IPS DF 6.9 (cell line): ENCODE measurements around the gene PGLYRP1.
A peak's percentile ranks its signal among the peaks of the same experiment; 100 is the strongest.

Experiments used
- DNase-seq: peaks from one replicate; pipeline ENCODE4 v3.0.0-alpha.2; 2013; ENCODE audit warnings: low read depth, low spot score
- H3K27ac ChIP-seq: one replicate; pipeline ENCODE4 v1.5.1; 2013; ENCODE audit warnings: low read length, control low read depth
- H3K27me3 ChIP-seq: 2 replicates; pipeline ENCODE4 v1.6.1; 2013; ENCODE audit warnings: mild to moderate bottlenecking, low read length; ENCODE audit not compliant: control insufficient read depth, insufficient read depth
- H3K36me3 ChIP-seq: 2 replicates; pipeline ENCODE4 v1.6.1; 2013; ENCODE audit warnings: low read length; ENCODE audit not compliant: control insufficient read depth, insufficient read depth
- H3K4me1 ChIP-seq: 2 replicates; pipeline ENCODE4 v1.6.1; 2013; ENCODE audit warnings: low read length; ENCODE audit not compliant: control insufficient read depth, insufficient read depth
- H3K4me3 ChIP-seq: 2 replicates; pipeline ENCODE4 v1.5.1; 2013; ENCODE audit warnings: mild to moderate bottlenecking, low read length
- H3K9me3 ChIP-seq: 2 replicates; pipeline ENCODE4 v1.6.1; 2013; ENCODE audit warnings: low read length, inconsistent platforms; ENCODE audit not compliant: control insufficient read depth, insufficient read depth
- WGBS: extraction: QIAGEN DNeasy Blood & Tissue Kit; methylation state at CpG from one replicate; pipeline ENCODE4 v1.1.7; 2013; ENCODE audit warnings: mixed read lengths, missing lambda C conversion rate; ENCODE audit not compliant: insufficient read length, insufficient coverage; 5-methylcytosine and 5-hydroxymethylcytosine counted together

Gene PGLYRP1

DNA sequence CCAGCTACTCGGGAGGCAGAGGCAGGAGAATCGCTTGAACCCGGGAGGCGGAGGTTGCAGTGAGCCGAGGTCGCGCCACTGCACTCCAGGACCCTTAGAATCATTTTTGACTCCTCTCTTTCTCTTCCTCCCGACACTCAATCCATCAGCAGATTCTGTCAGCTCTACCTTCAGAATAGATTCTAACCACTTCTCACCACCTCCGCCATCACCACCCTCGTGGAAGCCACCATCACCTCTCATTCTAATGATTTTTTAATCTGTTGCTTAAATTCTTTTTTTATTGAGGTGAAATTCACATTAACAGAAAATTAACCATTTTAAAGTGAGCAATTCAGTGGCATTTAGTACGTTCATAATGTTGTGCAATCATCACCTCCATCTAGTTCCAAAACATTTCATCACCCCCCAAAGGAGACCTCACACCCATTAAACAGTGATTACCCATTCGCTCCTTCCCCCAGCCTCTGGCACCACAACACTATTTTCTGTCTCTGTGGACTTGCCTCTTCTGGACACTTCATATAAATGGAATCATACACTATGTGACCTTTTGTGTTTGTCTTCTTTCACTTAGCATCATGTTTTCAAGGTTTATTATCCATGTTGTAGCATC, 32.6 kb downstream of the PGLYRP1 start:
- Histone ChIP-seq H3K27me3 (no peaks in the 10 kb centered on the region), H3K4me3 (no peak overlapping the region), H3K9me3 (no peaks in the 10 kb centered on the region), H3K36me3 (no peaks in the 10 kb centered on the region), H3K27ac (no peak overlapping the region), H3K4me1 (no peaks in the 10 kb centered on the region)
- no peak for DNase-seq
- no CpG with 5 or more reads among the region's 12 CpGs for WGBS

DNA sequence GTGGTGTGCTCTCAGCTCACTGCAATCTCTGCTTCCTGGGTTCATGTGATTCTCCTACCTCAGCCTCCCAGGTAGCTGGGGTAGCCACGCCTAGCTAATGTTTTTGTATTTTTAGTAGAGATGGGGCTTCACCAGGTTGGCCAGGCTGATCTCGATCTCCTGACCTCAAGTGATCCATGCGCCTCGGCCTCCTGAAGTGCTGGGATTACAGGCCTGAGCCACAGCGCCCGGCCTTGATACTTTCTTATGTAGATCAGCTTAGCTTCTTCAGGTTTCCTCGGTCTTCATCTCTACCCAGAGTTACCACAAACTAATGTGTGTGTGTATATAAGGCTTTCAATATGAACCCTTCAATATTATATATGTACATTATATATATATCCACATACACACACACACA, 37.5 kb downstream of the PGLYRP1 start:
- no peak overlapping the region for H3K27ac ChIP-seq
- peaks cover 5% of the 10 kb centered on the region; the same call in 1 of the 2 replicates for H3K4me1 ChIP-seq
- DNase-seq: no peak
- H3K27me3 ChIP-seq: no peaks in the 10 kb centered on the region
- H3K4me3 ChIP-seq: no peak overlapping the region
- no peaks in the 10 kb centered on the region for H3K36me3 ChIP-seq
- H3K9me3 ChIP-seq: no peaks in the 10 kb centered on the region
- WGBS: no CpG with 5 or more reads among the region's 7 CpGs

DNA sequence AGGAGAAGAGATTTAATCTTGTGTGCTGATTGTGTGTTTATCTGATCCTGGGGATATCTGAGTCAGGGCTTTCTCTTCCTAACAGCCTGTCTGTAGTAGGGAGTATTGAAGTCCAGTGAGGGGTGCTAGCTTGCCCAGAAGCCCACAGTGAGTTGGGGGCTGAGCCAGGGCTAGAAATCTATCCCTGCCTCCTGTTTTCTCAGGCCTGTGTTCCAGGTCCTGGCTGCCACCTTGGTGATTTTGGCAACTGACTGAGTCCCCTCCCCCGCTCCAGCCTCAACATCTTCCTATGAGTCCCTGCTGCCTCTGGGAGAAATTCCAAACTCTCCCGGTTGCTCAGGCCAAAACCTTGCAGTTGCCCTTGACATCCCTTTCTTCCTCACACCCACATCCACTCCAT, 41.5 kb downstream of the PGLYRP1 start:
- no peak overlapping the region for H3K4me3 ChIP-seq
- no peaks in the 10 kb centered on the region for H3K36me3 ChIP-seq
- no CpG with 5 or more reads among the region's 2 CpGs for WGBS
- H3K27me3 ChIP-seq: no peaks in the 10 kb centered on the region
- H3K9me3 ChIP-seq: no peaks in the 10 kb centered on the region
- no peak for DNase-seq
- no peak overlapping the region for H3K27ac ChIP-seq
- H3K4me1 ChIP-seq: peaks cover 5% of the 10 kb centered on the region; the same call in 1 of the 2 replicates

DNA sequence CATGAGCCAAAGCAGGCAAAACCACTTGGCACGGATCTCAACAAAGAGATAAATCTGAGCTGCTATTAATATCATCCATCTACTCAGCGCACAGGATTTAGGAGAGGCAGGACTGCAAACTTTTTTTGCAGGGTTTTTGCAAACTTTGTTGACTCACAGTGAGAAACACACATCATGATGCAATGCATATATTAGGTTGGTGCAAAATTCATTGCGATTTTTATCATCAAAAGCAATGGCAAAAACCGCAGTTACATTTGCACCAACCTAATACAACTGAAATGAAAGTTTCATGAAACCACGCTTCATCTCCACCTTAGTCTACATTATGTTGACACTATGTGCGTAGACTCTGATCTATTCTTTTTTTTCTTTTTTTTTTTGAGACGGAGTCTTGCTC, 44.7 kb downstream of the PGLYRP1 start:
- Histone ChIP-seq H3K27ac (no peak overlapping the region), H3K9me3 (no peaks in the 10 kb centered on the region), H3K36me3 (no peaks in the 10 kb centered on the region), H3K27me3 (no peaks in the 10 kb centered on the region), H3K4me3 (no peak overlapping the region), H3K4me1 (peaks cover 6% of the 10 kb centered on the region)
- no CpG with 5 or more reads among the region's 7 CpGs for WGBS
- no peak for DNase-seq

DNA sequence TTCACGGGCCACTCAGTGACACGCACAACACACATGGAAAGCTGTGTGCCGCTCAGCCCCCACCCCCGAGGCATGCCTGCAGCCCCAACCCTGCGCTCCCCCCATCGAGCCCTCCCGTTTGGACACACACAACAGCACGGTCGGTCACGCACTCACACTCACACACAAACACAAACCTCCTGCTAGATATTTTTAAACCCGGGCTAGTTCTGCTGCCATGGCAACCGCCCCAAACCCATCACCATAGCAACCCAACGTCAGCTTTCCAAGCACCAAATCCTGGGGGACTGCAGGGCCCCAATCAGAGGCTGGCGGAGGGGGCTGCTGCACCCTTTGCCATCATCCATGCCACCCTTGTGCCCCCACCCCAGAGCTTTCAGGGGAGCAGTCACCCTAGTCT, 46.7 kb downstream of the PGLYRP1 start:
- H3K27me3 ChIP-seq: no peaks in the 10 kb centered on the region
- H3K36me3 ChIP-seq: no peaks in the 10 kb centered on the region
- H3K4me1 ChIP-seq: peaks cover 1% of the 10 kb centered on the region
- no peak for DNase-seq
- WGBS: no CpG with 5 or more reads among the region's 14 CpGs
- no peaks in the 10 kb centered on the region for H3K9me3 ChIP-seq
- H3K4me3 ChIP-seq: no peak overlapping the region
- no peak overlapping the region for H3K27ac ChIP-seq

DNA sequence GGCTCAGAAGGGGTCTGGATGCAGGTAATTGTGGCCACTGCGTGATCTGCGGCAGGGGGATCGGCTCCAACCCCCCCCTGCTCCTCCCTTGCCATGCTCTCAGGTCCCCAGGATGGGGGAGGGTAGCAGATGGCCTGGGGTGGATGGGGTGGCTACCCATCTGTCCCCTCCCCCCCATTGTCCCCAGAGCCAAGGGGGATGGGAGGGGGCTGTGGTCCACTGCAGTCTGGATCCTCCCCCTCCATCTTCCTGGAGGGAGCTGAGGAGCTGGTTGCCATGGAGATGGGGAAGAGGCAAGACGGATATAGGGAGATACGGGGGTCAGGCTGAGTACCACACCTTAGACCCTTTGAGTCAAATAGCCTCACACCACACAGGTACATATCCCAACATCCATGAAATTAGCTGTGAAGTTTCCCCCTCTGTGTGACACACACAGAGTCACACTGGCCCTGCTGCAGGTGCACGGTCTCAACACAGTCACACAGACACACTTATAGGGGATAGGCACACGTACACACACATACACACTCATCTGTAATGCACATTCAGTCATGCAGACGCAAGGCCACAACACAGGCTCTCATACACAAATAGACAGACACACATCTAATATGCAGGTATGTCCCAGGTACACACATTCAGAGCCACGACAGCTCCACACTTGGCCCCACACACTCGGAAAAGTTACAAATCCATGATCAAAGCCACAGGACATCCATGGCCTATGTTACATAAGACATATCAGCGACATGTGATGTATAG, 47.4 kb downstream of the PGLYRP1 start:
- no peak for DNase-seq
- Histone ChIP-seq H3K4me3 (no peak overlapping the region), H3K27me3 (no peaks in the 10 kb centered on the region), H3K9me3 (no peaks in the 10 kb centered on the region), H3K36me3 (no peaks in the 10 kb centered on the region), H3K4me1 (peaks cover 1% of the 10 kb centered on the region; the same call in 1 of the 2 replicates), H3K27ac (no peak overlapping the region)
- WGBS: no CpG with 5 or more reads among the region's 11 CpGs

DNA sequence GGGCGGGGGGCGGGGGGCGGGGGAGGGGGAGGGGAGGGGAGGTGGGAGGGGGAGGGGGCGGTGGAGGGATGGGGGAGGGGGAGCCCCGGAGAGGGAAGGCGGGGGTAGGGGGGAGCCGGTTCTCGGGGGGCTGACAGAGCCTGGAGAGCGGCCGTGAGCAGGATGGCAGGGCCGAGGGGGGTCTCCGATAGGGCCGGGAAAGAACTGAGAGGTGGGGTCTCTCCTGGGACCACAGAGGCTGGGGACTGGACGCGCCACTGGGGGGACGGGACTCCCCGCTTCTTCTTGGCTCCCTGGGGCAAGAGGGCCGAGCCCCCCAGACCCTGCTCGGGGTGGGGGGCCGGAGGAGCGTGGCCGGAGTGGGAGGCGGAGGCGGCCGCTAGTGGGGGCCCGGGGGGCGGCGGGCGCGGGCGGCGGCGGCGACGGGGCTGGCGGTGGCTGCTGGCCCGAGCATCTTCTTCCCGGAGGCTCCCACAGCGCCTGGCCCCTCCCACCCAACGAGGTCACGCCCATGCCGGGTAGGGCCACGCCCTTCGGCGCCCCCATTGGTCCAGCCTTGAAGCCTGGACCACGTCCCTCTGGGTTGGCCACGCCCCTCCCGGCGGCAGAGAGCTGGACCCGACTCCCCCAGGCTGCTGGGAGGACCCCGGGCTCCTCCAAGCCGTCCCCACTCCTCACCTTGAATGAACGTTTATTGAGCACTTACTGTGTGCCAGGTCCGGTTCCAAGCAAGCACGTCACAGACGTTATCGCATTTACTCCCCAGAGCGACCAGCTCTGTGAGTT, 49.1 kb downstream of the PGLYRP1 start, which contains the start of gene NOVA2:
NOVA2 (minus strand) TSS at position 313 of the 786 bp plus-strand sequence. CDS start 514 bp downstream, outside the sequence.
- Histone ChIP-seq H3K4me1 (peaks cover 1% of the 10 kb centered on the region; the same call in 1 of the 2 replicates), H3K36me3 (no peaks in the 10 kb centered on the region), H3K4me3 (peak within 1 kb of the TSS; percentile 71), H3K27me3 (no peaks in the 10 kb centered on the region), H3K9me3 (no peaks in the 10 kb centered on the region), H3K27ac (no peak within 1 kb of the TSS)
- peak; percentile 79 for DNase-seq
- no CpG with 5 or more reads among the region's 58 CpGs for WGBS

DNA sequence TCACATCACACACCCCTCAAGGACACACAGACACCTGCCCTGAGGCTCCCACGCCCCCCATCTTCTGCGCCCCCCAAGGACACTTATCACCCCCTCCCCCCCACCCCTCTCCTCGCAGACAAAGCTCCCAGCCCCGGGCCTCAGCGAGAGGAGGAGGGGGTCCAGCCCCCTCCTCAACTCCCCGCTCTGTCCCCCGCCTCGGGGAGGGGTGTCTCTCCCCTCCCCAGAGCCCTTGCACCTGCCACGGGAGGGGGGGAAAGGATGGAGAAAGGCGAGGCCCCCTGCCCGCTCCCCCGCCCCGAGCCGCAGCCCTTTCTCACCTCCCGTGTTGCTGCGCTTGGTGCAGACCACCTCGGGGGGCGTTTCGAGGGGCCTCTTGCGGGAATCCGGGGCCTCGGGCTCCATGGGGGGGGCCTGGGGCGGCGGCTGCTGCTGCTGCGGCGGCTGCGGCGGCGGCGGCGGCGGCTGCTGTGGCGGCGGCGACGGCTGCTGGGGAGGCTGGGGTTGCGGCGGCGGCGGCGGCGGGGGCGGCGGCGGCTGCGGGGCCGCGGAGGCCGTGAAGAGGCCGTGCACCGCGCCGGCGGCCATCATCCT, 49.8 kb downstream of the PGLYRP1 start:
- H3K9me3 ChIP-seq: no peaks in the 10 kb centered on the region
- no peak overlapping the region for H3K27ac ChIP-seq
- no peak for DNase-seq
- H3K36me3 ChIP-seq: no peaks in the 10 kb centered on the region
- H3K4me3 ChIP-seq: peak overlapping the region; percentile 50
- no CpG with 5 or more reads among the region's 54 CpGs for WGBS
- H3K27me3 ChIP-seq: no peaks in the 10 kb centered on the region
- peaks cover 1% of the 10 kb centered on the region; the same call in 1 of the 2 replicates for H3K4me1 ChIP-seq

DNA sequence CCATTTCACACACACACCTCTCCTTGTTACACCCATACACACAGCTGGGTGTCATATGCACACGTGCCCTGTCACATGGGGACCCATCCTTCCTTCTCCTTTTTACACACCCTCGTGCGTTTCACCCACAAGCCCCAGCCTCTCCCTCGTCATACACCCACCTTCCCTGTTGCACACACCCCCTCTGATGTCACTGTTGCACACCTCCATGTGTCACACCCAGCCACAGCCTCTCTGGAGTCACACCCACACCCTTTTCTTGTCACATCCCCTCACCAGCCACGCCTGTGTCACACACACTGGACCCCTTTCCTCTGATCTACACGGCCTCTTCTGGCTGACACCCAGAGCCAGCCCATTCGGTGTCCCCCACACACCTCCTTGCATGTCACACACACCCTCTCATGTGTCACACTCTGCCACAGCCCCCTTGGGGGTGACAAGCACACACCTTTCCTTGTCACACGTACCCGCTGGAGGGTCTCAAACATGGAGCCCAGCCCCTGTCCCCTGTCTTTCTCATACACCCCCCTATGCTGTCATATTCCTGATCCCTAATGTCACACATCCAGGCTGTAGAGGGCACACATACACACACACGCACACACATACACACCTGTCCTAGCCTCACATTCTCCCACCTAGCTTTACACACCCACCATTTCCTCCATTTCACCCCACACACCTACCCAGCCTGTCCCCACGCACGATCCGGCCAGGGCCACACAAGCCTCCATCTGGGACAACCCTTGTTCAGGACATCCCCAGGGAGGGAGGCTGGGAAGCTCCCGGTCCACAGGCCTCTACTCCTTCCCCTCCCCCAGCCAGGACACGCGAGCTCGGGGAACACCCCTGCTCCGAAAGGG, 50.5 kb downstream of the PGLYRP1 start:
- Histone ChIP-seq H3K27me3 (no peaks in the 10 kb centered on the region), H3K4me3 (peak overlapping the region; percentile 50; the same call in 1 of the 2 replicates), H3K36me3 (no peaks in the 10 kb centered on the region), H3K4me1 (peaks cover 1% of the 10 kb centered on the region; the same call in 1 of the 2 replicates), H3K9me3 (no peaks in the 10 kb centered on the region), H3K27ac (no peak overlapping the region)
- no CpG with 5 or more reads among the region's 18 CpGs for WGBS
- DNase-seq: no peak
